HTR-8/SVneo (cell line): ENCODE results near the gene RHBDL1.
A peak's percentile ranks its signal among the peaks of the same experiment; 100 is the strongest.

Experiments used
- DNase-seq: peaks from one replicate; pipeline ENCODE4 v3.0.0; 2011; ENCODE audit warnings: low spot score, mixed read lengths; ENCODE audit not compliant: insufficient read length
- FAIRE-seq: peaks from 2 replicates; lab custom pipeline; 2011; peaks lifted over from hg19 to GRCh38; lab: Jason Lieb, UNC

RHBDL1 gene

GRCh38 chr16:672371-672770 is 3.1 kb upstream of the RHBDL1 start:
- DNase-seq, result no peak
- no peak for FAIRE-seq

GRCh38 chr16:672851-673250 is 2.6 kb upstream of the RHBDL1 start:
- FAIRE-seq (no peak), DNase-seq (no peak)

GRCh38 chr16:673399-673991 is 2.0 kb upstream of the RHBDL1 start:
- no peak for FAIRE-seq
- no peak for DNase-seq

GRCh38 chr16:674214-674881 is 1.1 kb upstream of the RHBDL1 start:
- no peak for FAIRE-seq
- no peak for DNase-seq

GRCh38 chr16:675884-676564 is 553 bp downstream of the RHBDL1 start:
- FAIRE-seq (no peak), DNase-seq (no peak)

GRCh38 chr16:676565-676902 is 1.1 kb downstream of the RHBDL1 start:
- no peak for FAIRE-seq

GRCh38 chr16:676913-677312 is 1.4 kb downstream of the RHBDL1 start:
- no peak for DNase-seq

More at GRCh38 chr16:676565-676902, 1.1 kb downstream of the RHBDL1 start:
- DNase-seq, result no peak

GRCh38 chr16:677316-678190 is 2.1 kb downstream of the RHBDL1 start:
- FAIRE-seq, result no peak
- no peak for DNase-seq

More at GRCh38 chr16:676913-677312, 1.4 kb downstream of the RHBDL1 start:
- FAIRE-seq, result no peak

- DNase-seq (no peak), FAIRE-seq (no peak)
Observed at GRCh38 chr16:678209-678857, 2.9 kb downstream of the RHBDL1 start.

GRCh38 chr16:678858-679813 is 3.7 kb downstream of the RHBDL1 start:
- DNase-seq, result no peak
- FAIRE-seq, result peak; percentile 71

- DNase-seq, result peak; percentile 79
- peak; percentile 81 for FAIRE-seq
Observed at GRCh38 chr16:679814-680624, 4.5 kb downstream of the RHBDL1 start, which contains the start of gene STUB1. Gene STUB1, plus strand, starts transcription at chr16:680410. Its CDS starts 116 bp downstream, at chr16:680526.

- no peak for DNase-seq
- FAIRE-seq, result no peak
Observed at GRCh38 chr16:680625-680945, 5.1 kb downstream of the RHBDL1 start.

GRCh38 chr16:680967-681745 is 5.7 kb downstream of the RHBDL1 start:
- DNase-seq (no peak), FAIRE-seq (no peak)

GRCh38 chr16:681746-682427 is 6.4 kb downstream of the RHBDL1 start:
- DNase-seq (no peak), FAIRE-seq (no peak)

GRCh38 chr16:682493-683395 is 7.3 kb downstream of the RHBDL1 start:
- DNase-seq (no peak), FAIRE-seq (peak; percentile 62)
